ENCODE data around the gene PRKAR2A.
"Not testable (repeated sequence)": the region's sequence is repeated elsewhere in the genome, so short reads cannot be mapped to it uniquely, and the experiment has no call there.

DNA sequence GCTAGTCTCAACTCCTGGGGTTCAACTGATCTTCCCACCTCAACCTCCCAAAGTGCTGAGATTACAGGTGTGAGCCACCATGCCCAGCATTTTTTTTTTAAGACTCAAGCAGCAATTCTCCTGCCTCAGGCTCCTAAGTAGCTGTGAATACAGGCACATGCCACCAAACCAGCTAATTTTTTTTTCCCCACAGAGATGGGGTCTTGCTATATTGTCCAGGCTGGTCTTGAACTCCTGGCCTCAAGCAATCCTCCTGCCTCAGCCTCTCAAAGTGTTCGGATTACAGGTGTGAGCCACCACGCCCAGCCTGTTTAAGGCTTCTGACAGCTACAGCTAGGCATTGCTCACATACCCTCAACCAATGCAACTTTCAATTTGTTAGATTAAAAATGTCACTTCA is 54.2 kb downstream of the PRKAR2A start:
- TF ChIP-seq, protein P1, sequence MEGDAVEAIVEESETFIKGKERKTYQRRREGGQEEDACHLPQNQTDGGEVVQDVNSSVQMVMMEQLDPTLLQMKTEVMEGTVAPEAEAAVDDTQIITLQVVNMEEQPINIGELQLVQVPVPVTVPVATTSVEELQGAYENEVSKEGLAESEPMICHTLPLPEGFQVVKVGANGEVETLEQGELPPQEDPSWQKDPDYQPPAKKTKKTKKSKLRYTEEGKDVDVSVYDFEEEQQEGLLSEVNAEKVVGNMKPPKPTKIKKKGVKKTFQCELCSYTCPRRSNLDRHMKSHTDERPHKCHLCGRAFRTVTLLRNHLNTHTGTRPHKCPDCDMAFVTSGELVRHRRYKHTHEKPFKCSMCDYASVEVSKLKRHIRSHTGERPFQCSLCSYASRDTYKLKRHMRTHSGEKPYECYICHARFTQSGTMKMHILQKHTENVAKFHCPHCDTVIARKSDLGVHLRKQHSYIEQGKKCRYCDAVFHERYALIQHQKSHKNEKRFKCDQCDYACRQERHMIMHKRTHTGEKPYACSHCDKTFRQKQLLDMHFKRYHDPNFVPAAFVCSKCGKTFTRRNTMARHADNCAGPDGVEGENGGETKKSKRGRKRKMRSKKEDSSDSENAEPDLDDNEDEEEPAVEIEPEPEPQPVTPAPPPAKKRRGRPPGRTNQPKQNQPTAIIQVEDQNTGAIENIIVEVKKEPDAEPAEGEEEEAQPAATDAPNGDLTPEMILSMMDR (IDR thresholded peaks at IDR 0.05): not testable (repeated sequence)
- not testable (repeated sequence) for TF ChIP-seq POLR2A (IDR thresholded peaks at IDR 0.05)
